ENCODE results near the gene PCSK9. TPM values are rescaled to one million over a fixed set of nuclear protein-coding genes. Genes with fewer than 3 reads are reported as not detected.

PCSK9 gene
- total RNA-seq (2012; rRNA removed) (under 0.01 TPM in 2 replicates), polyA plus RNA-seq (2012; rRNA removed) (0.14 and 0.17 TPM in 2 replicates), Bru-seq, nascent RNA (not detected), BruChase-seq, experiment 1, labeled RNA remaining after a 6-hour chase (percentile 10 among the genes with signal in this experiment), BruChase-seq, experiment 2, labeled RNA remaining after a 2-hour chase (percentile 9 among the genes with signal in this experiment)
- polyA plus RNA-seq (2012; cell fraction: cytosol; rRNA removed) = 0.12 and 0.35 TPM in 2 replicates
- 0.16 and 0.36 TPM in 2 replicates for polyA plus RNA-seq (2012; cell fraction: nucleus; rRNA removed; ENCODE audit: low replicate concordance)
- long read RNA-seq, partial matches to known transcripts = 1 of 1 reads
- long read RNA-seq, other reads (novel, unspliced or antisense) = 0 of 1 reads

- no peak within 1 kb of the TSS for H3K56ac ChIP-seq (ENCODE audit: extremely low read depth, insufficient read depth, low read length)
- H3K36me3 ChIP-seq (ENCODE audit: control insufficient read depth, insufficient read depth, low read length) = no peaks in the 10 kb centered on the region
- no peak within 1 kb of the TSS for H3K18ac ChIP-seq (ENCODE audit: low read depth, low read length)
- ATAC-seq (ENCODE audit: low read depth) = peak; percentile 86
- H4K5ac ChIP-seq (ENCODE audit: low read depth, low read length) = no peak within 1 kb of the TSS
- H3K4me1 ChIP-seq (ENCODE audit: control insufficient read depth, insufficient read depth, low read length) = peaks cover 2% of the 10 kb centered on the region; the same call in 1 of the 2 replicates
- H4K91ac ChIP-seq (ENCODE audit: insufficient read depth, low read depth, low read length) = no peak within 1 kb of the TSS
- H3K79me1 ChIP-seq (ENCODE audit: low read depth in 1 of 2, low read length in 2 of 2) = no peaks in the 10 kb centered on the region
- ChIA-PET CTCF (no interaction called here), POLR2A (ENCODE audit: unreplicated experiment) (interaction anchor here (0.6 kb wide), 1 partner anchor 95 kb away, joined by 4 read pairs; no protein-coding TSS in a partner anchor)
- peak within 1 kb of the TSS; percentile 81 for H2AFZ ChIP-seq (replicated peaks; ENCODE audit: low read length, poor library complexity)
- H3K9me1 ChIP-seq (ENCODE audit: insufficient read depth, low read length) = 0 out of 2 replicates have a peak, but pooled peaks cover 3% of the 10 kb centered on the region
- H2BK15ac ChIP-seq (ENCODE audit: low read depth, low read length) = no peak within 1 kb of the TSS
- H2BK5ac ChIP-seq (ENCODE audit: low read depth, low read length, poor library complexity, severe bottlenecking) = no peak within 1 kb of the TSS
- intact Hi-C loops (cut with micrococcal nuclease) = no loop called here
- no peak within 1 kb of the TSS for H2AK5ac ChIP-seq (ENCODE audit: low read depth, low read length)
- H3K14ac ChIP-seq (replicated peaks; ENCODE audit: low read depth, low read length) = no peak within 1 kb of the TSS
- no peak within 1 kb of the TSS for H2AK9ac ChIP-seq (replicated peaks; ENCODE audit: low read depth, low read length, poor library complexity)
- no peak within 1 kb of the TSS for H3K4ac ChIP-seq (ENCODE audit: low read depth, low read length)
- peaks cover 85% of the 10 kb centered on the region for H3K27me3 ChIP-seq (ENCODE audit: control insufficient read depth, insufficient read depth, low read length)
- no TSS peak for BruUV-seq (replicated peaks)
- peak within 1 kb of the TSS; percentile 10; the same call in 1 of the 2 replicates for H3K4me2 ChIP-seq (ENCODE audit: low read depth, low read length)
- no peak within 1 kb of the TSS for H3K23ac ChIP-seq (ENCODE audit: low read depth, low read length)
- 1% methylated on average over 17 of the region's 67 CpGs; no CpG with 5 or more reads in 1 of the 2 experiments for WGBS, 2 experiments (ENCODE audit: extremely low coverage in 2 of 2, insufficient read length in 1 of 2)
- H3K9ac ChIP-seq (ENCODE audit: low read depth, low read length) = no peak within 1 kb of the TSS
- H3K9me3 ChIP-seq (ENCODE audit: control insufficient read depth, insufficient read depth, low read length) = no peaks in the 10 kb centered on the region
- H3K27ac ChIP-seq (ENCODE audit: insufficient read depth, low read length) = no peak within 1 kb of the TSS
- no peak within 1 kb of the TSS for H4K8ac ChIP-seq (ENCODE audit: low read depth in 2 of 2, low read length in 2 of 2)
- DNase-seq = no peak
- in situ Hi-C loops (cut with MboI; ENCODE audit: low sequenced_read_pairs) = no loop called here
- dilution Hi-C loops (cut with HindIII; ENCODE audit: low sequenced_read_pairs, unreplicated experiment) = no loop called here
- no peak within 1 kb of the TSS for H2BK120ac ChIP-seq (ENCODE audit: low read depth, low read length)
- no peak within 1 kb of the TSS for H2BK20ac ChIP-seq (ENCODE audit: low read depth, low read length)
- 0 out of 2 replicates have a peak, but pooled peaks cover 4% of the 10 kb centered on the region for H4K20me1 ChIP-seq (ENCODE audit: insufficient read depth, low read length)
- H3K4me3 ChIP-seq (ENCODE audit: insufficient read depth, low read depth, low read length) = no peak within 1 kb of the TSS
- TF ChIP-seq MAZ (IDR thresholded peaks at IDR 0.05; ENCODE audit: borderline replicate concordance, low read depth, low read length) (no peak), RAD21 (IDR thresholded peaks at IDR 0.05; ENCODE audit: low read length) (no peak), SMC3 (IDR thresholded peaks at IDR 0.05; ENCODE audit: low read depth, low read length) (no peak), POLR2A (IDR thresholded peaks at IDR 0.05; ENCODE audit: low read depth, low read length) (no peak), RCOR1 (IDR thresholded peaks at IDR 0.05; ENCODE audit: insufficient replicate concordance, low read length) (no peak), BHLHE40 (IDR thresholded peaks at IDR 0.05; ENCODE audit: low read depth, low read length) (no peak), NFE2L2 (IDR thresholded peaks at IDR 0.05; ENCODE audit: low read depth, low read length) (no peak), CTCF (conservative IDR thresholded peaks at IDR 0.05; ENCODE audit: low read depth, low read length) (no peak), FOS (IDR thresholded peaks at IDR 0.05; ENCODE audit: low read depth, low read length) (no peak), CHD1 (IDR thresholded peaks at IDR 0.05; ENCODE audit: low read depth, low read length) (no peak), RFX5 (IDR thresholded peaks at IDR 0.05; ENCODE audit: low read depth, low read length) (no peak), ELK1 (IDR thresholded peaks at IDR 0.05; ENCODE audit: borderline replicate concordance, low read depth, low read length) (no peak)
- TF ChIP-seq, protein P1, sequence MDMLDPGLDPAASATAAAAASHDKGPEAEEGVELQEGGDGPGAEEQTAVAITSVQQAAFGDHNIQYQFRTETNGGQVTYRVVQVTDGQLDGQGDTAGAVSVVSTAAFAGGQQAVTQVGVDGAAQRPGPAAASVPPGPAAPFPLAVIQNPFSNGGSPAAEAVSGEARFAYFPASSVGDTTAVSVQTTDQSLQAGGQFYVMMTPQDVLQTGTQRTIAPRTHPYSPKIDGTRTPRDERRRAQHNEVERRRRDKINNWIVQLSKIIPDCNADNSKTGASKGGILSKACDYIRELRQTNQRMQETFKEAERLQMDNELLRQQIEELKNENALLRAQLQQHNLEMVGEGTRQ (IDR thresholded peaks at IDR 0.05; ENCODE audit: low read depth, low read length) = no peak
Measured at GRCh38 chr1:55039342-55040082, at the start of gene PCSK9. TSS of gene PCSK9 (plus strand) at chr1:55039548. CDS start at chr1:55039838, 290 bp downstream.

All from IMR-90 (cell line).